ENCODE results near the gene DPM3. TPM values are rescaled to one million over a fixed set of nuclear protein-coding genes. Genes with fewer than 3 reads are reported as not detected.

The DPM3 gene
- total and polyA plus RNA-seq, 2 of the 13 experiments (the other 11 are each of a cell fraction or from before 2014, with no cell fraction given): 23.2 to 53.4 TPM

DNA sequence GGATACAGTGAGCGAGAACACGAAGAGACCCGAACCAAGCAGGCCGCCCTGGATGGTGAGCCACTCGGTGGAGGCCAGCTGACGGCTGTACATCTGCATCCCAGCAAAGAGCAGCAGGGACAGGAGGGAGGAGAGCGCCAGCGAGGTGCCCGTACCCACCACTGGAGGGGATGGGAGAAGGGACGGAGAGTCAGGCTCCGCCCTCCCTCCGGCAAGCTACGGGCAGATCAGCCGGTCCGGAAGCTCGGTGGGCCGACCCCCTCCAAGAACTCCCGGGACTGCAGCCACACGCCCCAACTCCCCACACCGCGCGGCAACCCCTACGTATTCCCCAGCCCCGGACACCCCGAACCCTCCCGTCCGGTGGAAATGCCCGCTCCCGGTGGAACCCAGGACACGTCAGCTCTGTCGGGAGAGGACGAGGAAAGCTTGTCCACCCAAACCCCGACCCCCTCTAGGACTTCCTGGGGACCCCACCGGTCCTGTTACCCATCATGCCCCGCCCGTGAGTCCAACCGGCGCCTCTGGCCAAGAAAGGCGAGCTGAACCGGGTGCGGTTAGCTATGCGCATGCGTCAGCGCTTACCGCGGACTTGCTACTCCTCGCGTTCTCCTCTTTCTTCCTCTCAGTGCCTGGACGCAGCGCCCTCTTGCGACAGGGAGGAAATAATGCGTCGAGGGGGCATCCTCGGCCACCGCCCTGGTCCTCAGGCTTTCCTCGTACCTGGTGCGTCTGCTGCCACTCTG lies 32.6 kb upstream of the DPM3 start, which contains the start of gene KRTCAP2 (continued):
- TF ChIP-seq JARID2 (CRISPR knock-in tag; IDR thresholded peaks at IDR 0.05; ENCODE audit: insufficient replicate concordance): no peak
- TF ChIP-seq TFDP2 (CRISPR knock-in tag; IDR thresholded peaks at IDR 0.05): peak; percentile 65
- no peak for TF ChIP-seq ZNF431 (CRISPR knock-in tag; IDR thresholded peaks at IDR 0.05; ENCODE audit: borderline replicate concordance, low read depth)
- no peak for TF ChIP-seq NR3C1 (CRISPR knock-in tag; IDR thresholded peaks at IDR 0.05)
- TF ChIP-seq ZNF841 (CRISPR knock-in tag; IDR thresholded peaks at IDR 0.05; ENCODE audit: borderline replicate concordance): no peak
- TF ChIP-seq RFXAP (CRISPR knock-in tag; IDR thresholded peaks at IDR 0.05; ENCODE audit: borderline replicate concordance): peak; percentile 56
- TF ChIP-seq ZSCAN9 (CRISPR knock-in tag; IDR thresholded peaks at IDR 0.05; ENCODE audit: borderline replicate concordance): no peak; the same call in 1 of the 2 replicates
- TF ChIP-seq ZNF430 (CRISPR knock-in tag; IDR thresholded peaks at IDR 0.05): peak; percentile 55; the same call in 1 of the 2 replicates
- peak; percentile 12; the same call in 1 of the 2 replicates for TF ChIP-seq FOXO1 (CRISPR knock-in tag; IDR thresholded peaks at IDR 0.05)
- no peak for TF ChIP-seq TEF (CRISPR knock-in tag; IDR thresholded peaks at IDR 0.05)
- TF ChIP-seq, protein P1, sequence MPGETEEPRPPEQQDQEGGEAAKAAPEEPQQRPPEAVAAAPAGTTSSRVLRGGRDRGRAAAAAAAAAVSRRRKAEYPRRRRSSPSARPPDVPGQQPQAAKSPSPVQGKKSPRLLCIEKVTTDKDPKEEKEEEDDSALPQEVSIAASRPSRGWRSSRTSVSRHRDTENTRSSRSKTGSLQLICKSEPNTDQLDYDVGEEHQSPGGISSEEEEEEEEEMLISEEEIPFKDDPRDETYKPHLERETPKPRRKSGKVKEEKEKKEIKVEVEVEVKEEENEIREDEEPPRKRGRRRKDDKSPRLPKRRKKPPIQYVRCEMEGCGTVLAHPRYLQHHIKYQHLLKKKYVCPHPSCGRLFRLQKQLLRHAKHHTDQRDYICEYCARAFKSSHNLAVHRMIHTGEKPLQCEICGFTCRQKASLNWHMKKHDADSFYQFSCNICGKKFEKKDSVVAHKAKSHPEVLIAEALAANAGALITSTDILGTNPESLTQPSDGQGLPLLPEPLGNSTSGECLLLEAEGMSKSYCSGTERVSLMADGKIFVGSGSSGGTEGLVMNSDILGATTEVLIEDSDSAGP (CRISPR knock-in tag; IDR thresholded peaks at IDR 0.05; ENCODE audit: borderline replicate concordance): peak; percentile 79
- TF ChIP-seq ZKSCAN8 (CRISPR knock-in tag; IDR thresholded peaks at IDR 0.05; ENCODE audit: borderline replicate concordance): peak; percentile 65; the same call in 1 of the 2 replicates
- no peak for TF ChIP-seq PAWR (CRISPR knock-in tag; IDR thresholded peaks at IDR 0.05; ENCODE audit: borderline replicate concordance)
- no peak for TF ChIP-seq ZNF780A (CRISPR knock-in tag; IDR thresholded peaks at IDR 0.05)
- peak; percentile 47; the same call in 1 of the 2 replicates for TF ChIP-seq GABPA (IDR thresholded peaks at IDR 0.05; ENCODE audit: low read depth, low read length)
- peak; percentile 89 for TF ChIP-seq GABPA (CRISPR knock-in tag; IDR thresholded peaks at IDR 0.05; ENCODE audit: low read depth)
- TF ChIP-seq ZNF644 (CRISPR knock-in tag; IDR thresholded peaks at IDR 0.05; ENCODE audit: low read depth): no peak
- TF ChIP-seq, protein P2, sequence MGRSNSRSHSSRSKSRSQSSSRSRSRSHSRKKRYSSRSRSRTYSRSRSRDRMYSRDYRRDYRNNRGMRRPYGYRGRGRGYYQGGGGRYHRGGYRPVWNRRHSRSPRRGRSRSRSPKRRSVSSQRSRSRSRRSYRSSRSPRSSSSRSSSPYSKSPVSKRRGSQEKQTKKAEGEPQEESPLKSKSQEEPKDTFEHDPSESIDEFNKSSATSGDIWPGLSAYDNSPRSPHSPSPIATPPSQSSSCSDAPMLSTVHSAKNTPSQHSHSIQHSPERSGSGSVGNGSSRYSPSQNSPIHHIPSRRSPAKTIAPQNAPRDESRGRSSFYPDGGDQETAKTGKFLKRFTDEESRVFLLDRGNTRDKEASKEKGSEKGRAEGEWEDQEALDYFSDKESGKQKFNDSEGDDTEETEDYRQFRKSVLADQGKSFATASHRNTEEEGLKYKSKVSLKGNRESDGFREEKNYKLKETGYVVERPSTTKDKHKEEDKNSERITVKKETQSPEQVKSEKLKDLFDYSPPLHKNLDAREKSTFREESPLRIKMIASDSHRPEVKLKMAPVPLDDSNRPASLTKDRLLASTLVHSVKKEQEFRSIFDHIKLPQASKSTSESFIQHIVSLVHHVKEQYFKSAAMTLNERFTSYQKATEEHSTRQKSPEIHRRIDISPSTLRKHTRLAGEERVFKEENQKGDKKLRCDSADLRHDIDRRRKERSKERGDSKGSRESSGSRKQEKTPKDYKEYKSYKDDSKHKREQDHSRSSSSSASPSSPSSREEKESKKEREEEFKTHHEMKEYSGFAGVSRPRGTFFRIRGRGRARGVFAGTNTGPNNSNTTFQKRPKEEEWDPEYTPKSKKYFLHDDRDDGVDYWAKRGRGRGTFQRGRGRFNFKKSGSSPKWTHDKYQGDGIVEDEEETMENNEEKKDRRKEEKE (IDR thresholded peaks at IDR 0.05): no peak
- no peak for TF ChIP-seq NFRKB (IDR thresholded peaks at IDR 0.05)
- 0 out of 2 replicates have a peak, but pooled peaks have one; percentile 73 for TF ChIP-seq ZNF766 (CRISPR knock-in tag; IDR thresholded peaks at IDR 0.05; ENCODE audit: borderline replicate concordance)
- TF ChIP-seq ZSCAN21 (CRISPR knock-in tag; IDR thresholded peaks at IDR 0.05; ENCODE audit: borderline replicate concordance): no peak; the same call in 1 of the 2 replicates
